SU-DHL-6 (cell line): ENCODE results near the gene CCL22.

Experiments
- H2AFZ ChIP-seq: fragments of 200-600 bp; sonication (generic); 2 replicates; pipeline ENCODE4 v1.6.1; 2014; ENCODE audit warnings: low read depth, mild to moderate bottlenecking, moderate library complexity, mixed read lengths, antibody characterized with exemption, low read length; ENCODE audit not compliant: severe bottlenecking
- H3F3A ChIP-seq: fragments of 200-600 bp; shearing (Covaris generic); 2 replicates; pipeline ENCODE4 v1.6.0; 2016; ENCODE audit warnings: antibody characterized with exemption, mild to moderate bottlenecking; ENCODE audit not compliant: insufficient read depth
- H3K27ac ChIP-seq: fragments of 200-600 bp; sonication (generic); 2 replicates; pipeline ENCODE4 v1.5.1; 2016; ENCODE audit warnings: low read depth, mild to moderate bottlenecking, low read length, moderate library complexity, mixed read lengths
- H3K27me3 ChIP-seq: fragments of 200-600 bp; sonication (generic), shearing (Covaris generic); 2 replicates; pipeline ENCODE4 v1.6.0; 2014; ENCODE audit warnings: mild to moderate bottlenecking, low read length
- H3K36me3 ChIP-seq: fragments of 200-600 bp; sonication (generic); 2 replicates; pipeline ENCODE4 v1.6.1; 2014; ENCODE audit warnings: mild to moderate bottlenecking, low read length, mixed read lengths
- H3K4me2 ChIP-seq: fragments of 300-600, 200-600 bp; shearing (Covaris generic), sonication (generic); 2 replicates; pipeline ENCODE4 v1.6.0; 2014; ENCODE audit warnings: low read length, low read depth, mild to moderate bottlenecking; ENCODE audit not compliant: poor library complexity, severe bottlenecking
- H3K4me3 ChIP-seq: fragments of 200-600 bp; sonication (generic); 2 replicates; pipeline ENCODE4 v1.5.1; 2014; ENCODE audit warnings: antibody characterized with exemption, low read length, mild to moderate bottlenecking, mixed read lengths; ENCODE audit not compliant: insufficient read depth, poor library complexity, severe bottlenecking
- H3K79me2 ChIP-seq: fragments of 200-600 bp; sonication (generic); 2 replicates; pipeline ENCODE4 v1.6.1; 2014; ENCODE audit warnings: mild to moderate bottlenecking, low read length, moderate library complexity; ENCODE audit not compliant: insufficient read depth
- H3K9ac ChIP-seq: fragments of 200-600 bp; sonication (generic); 2 replicates; pipeline ENCODE4 v1.7.0; 2014; ENCODE audit warnings: mild to moderate bottlenecking, low read length
- H3K9me2 ChIP-seq: fragments of 200-600 bp; sonication (generic); replicated peaks from 2 replicates; pipeline ENCODE4 v1.6.1; 2014; ENCODE audit warnings: low read length; ENCODE audit not compliant: insufficient read depth
- H3K9me3 ChIP-seq: fragments of 200-600 bp; sonication (generic); 2 replicates; pipeline ENCODE4 v1.6.1; 2014; ENCODE audit warnings: low read length, mixed read lengths; ENCODE audit not compliant: insufficient read depth
- H4K20me1 ChIP-seq: fragments of 200-600 bp; sonication (generic); 2 replicates; pipeline ENCODE4 v1.6.1; 2014; ENCODE audit warnings: low read depth, mild to moderate bottlenecking, antibody characterized with exemption, low read length, moderate library complexity, mixed read lengths
- EZH2phosphoT487 ChIP-seq: fragments of 200-600 bp; sonication (generic), shearing (Covaris generic); conservative IDR thresholded peaks from 2 replicates; pipeline ENCODE4 v1.6.1; 2018; ENCODE audit warnings: mild to moderate bottlenecking, antibody characterized with exemption, low read length, moderate library complexity, mixed read lengths
- TF ChIP-seq, protein P1 (sequence below): fragments of 200-600 bp; sonication (generic); IDR thresholded peaks from one replicate; pipeline ENCODE4 v1.5.1; 2017; ENCODE audit warnings: antibody characterized with exemption, mild to moderate bottlenecking, low read length, moderate library complexity; ENCODE audit not compliant: insufficient read depth, poor library complexity, severe bottlenecking

CCL22 gene

DNA sequence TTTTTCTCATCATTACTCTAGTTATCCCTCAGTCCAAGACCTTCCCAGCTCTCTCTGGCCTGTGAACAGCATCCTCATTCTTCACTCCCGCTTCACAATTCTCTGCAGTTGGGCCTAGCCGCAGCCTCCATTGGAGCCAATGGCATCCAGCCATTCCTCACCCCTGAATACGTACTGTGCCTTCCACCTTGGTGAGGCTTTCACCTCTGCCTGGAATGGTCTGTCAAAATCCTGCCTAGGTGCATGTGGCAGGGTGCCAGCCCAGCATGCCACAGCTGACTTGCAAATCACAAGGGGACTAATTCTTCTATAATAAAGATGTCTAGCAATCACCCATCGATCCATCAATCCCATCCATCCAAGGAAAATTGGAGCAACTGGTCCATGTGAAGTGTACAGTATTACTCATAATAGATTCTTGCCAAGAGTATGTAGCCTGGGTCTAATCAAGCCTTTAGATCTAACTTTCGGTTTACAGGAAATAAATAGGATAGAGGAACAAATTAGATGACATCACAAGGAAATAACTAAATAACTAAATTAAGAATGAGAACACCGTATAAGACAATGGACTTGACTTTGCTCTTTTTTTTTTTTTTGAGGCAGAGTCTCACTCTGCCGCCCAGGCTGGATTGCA, 8.7 kb downstream of the CCL22 start:
- Histone ChIP-seq H3K9me2 (no peaks in the 10 kb centered on the region), H3K9me3 (no peaks in the 10 kb centered on the region), H3K79me2 (no peaks in the 10 kb centered on the region), H4K20me1 (no peaks in the 10 kb centered on the region), H3K4me2 (no peak overlapping the region), H3K9ac (no peak overlapping the region), H3K36me3 (no peaks in the 10 kb centered on the region), H3K4me3 (no peak overlapping the region), H3F3A (no peaks in the 10 kb centered on the region), H2AFZ (no peak overlapping the region), H3K27ac (no peak overlapping the region), H3K27me3 (no peaks in the 10 kb centered on the region)
- TF ChIP-seq EZH2phosphoT487: no peak
- TF ChIP-seq, protein P1, sequence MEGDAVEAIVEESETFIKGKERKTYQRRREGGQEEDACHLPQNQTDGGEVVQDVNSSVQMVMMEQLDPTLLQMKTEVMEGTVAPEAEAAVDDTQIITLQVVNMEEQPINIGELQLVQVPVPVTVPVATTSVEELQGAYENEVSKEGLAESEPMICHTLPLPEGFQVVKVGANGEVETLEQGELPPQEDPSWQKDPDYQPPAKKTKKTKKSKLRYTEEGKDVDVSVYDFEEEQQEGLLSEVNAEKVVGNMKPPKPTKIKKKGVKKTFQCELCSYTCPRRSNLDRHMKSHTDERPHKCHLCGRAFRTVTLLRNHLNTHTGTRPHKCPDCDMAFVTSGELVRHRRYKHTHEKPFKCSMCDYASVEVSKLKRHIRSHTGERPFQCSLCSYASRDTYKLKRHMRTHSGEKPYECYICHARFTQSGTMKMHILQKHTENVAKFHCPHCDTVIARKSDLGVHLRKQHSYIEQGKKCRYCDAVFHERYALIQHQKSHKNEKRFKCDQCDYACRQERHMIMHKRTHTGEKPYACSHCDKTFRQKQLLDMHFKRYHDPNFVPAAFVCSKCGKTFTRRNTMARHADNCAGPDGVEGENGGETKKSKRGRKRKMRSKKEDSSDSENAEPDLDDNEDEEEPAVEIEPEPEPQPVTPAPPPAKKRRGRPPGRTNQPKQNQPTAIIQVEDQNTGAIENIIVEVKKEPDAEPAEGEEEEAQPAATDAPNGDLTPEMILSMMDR: no peak

DNA sequence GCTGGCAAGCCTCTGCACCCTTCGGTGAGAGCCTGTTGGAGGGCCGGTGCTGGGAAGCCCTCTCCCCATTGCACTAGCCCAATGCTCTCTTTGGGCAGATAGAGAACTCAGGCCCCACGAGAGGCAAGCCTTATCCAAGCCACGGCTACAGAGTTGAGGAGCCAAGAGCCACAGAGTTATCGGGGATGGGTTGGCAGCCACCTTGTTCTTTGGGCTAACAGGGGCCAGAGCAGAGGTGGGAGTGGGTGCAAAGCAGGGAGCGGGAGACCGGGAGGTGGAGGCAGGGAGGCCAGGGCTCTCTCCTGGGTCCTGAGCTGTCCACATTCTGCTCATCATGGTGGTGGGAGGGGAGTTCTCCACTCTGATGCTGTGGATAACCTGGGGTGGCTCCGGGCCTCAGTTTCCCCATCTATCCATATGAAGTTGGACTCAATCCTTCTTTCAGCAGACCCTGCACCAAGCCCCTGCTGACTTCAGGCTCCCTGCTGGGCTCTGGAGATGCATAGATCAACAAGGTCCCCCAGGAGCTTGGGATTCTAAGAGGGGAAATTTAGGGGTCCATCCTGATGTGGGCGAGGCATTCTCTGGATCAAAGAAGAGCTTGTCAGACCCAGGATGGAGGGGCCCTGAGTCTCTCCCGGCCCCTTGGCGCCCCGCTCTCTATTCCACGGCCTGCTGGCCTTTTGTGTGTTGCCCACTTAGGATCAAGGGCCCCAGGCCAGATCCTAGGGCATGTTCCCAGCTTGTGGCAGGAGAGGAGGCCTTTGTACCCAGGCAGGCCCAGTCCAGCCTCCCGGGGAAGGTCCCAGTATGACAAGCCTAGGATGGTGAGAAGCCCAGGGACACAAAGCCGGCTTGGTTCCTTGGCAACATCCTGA, 13.2 kb downstream of the CCL22 start:
- Histone ChIP-seq H3K4me3 (no peak overlapping the region), H3K9ac (no peak overlapping the region), H4K20me1 (no peaks in the 10 kb centered on the region), H3K9me2 (no peaks in the 10 kb centered on the region), H3K9me3 (no peaks in the 10 kb centered on the region), H3K4me2 (no peak overlapping the region), H3K27ac (no peak overlapping the region), H3K79me2 (no peaks in the 10 kb centered on the region), H3K36me3 (no peaks in the 10 kb centered on the region), H3F3A (no peaks in the 10 kb centered on the region), H2AFZ (no peak overlapping the region), H3K27me3 (no peaks in the 10 kb centered on the region)
- TF ChIP-seq, protein P1: no peak
- TF ChIP-seq EZH2phosphoT487: no peak

DNA sequence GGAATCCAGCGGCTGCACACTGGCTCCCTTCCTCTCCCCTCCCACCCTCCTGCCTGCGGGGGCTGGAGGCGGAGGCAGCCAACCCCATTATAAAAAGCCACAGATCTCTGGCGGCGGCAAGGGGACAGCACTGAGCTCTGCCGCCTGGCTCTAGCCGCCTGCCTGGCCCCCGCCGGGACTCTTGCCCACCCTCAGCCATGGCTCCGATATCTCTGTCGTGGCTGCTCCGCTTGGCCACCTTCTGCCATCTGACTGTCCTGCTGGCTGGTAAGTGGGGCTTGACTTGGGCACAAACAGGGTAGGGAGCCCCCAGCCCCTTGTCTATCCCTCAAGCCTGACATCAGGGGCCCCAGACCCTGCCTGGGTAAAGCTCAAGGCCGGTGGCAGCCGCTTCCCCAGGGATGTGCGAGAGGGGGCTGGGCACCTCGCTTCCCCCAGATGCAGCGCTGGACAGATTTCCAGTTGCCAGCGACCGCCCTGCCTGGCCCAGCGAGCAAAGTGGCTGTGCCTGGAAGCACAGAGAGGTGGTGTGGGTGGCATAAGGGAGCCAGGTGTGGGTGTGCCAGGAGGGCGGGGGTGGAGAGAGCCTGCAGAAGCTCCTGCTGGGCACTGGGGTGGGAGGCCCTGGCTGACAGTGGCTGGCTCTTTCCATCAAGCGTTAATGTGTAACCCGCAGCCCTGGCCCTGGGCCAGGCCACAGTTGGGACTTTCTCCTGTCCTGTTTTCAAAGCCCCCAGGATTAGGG, 14.0 kb downstream of the CCL22 start, which contains the start of gene CX3CL1:
Gene CX3CL1, plus strand, starts transcription at position 119 of the 745 bp plus-strand sequence. Its CDS starts 79 bp downstream, at position 198.
- no peaks in the 10 kb centered on the region for H3K27me3 ChIP-seq
- H3K4me2 ChIP-seq: no peak within 1 kb of the TSS
- H3K9me3 ChIP-seq: no peaks in the 10 kb centered on the region
- H3K36me3 ChIP-seq: no peaks in the 10 kb centered on the region
- no peaks in the 10 kb centered on the region for H4K20me1 ChIP-seq
- no peak within 1 kb of the TSS for H2AFZ ChIP-seq
- H3K27ac ChIP-seq: no peak within 1 kb of the TSS
- TF ChIP-seq EZH2phosphoT487: no peak
- TF ChIP-seq, protein P1: no peak
- no peaks in the 10 kb centered on the region for H3K79me2 ChIP-seq
- H3F3A ChIP-seq: no peaks in the 10 kb centered on the region
- no peaks in the 10 kb centered on the region for H3K9me2 ChIP-seq
- no peak within 1 kb of the TSS for H3K9ac ChIP-seq
- no peak within 1 kb of the TSS for H3K4me3 ChIP-seq
